WERI-Rb-1 (cell line): ENCODE results near the gene TM9SF1.
"Not testable (repeated sequence)": the region's sequence is repeated elsewhere in the genome, so short reads cannot be mapped to it uniquely, and the experiment has no call there.

Experiments used
- DNase-seq: peaks from one replicate; pipeline ENCODE4 v3.0.0-alpha.2; 2020
- H3K27ac ChIP-seq: fragments of 250-450 bp; sonication (Bioruptor Pico); 2 replicates; pipeline ENCODE4 v1.5.1; 2020; ENCODE audit warnings: mild to moderate bottlenecking, moderate library complexity
- H3K27me3 ChIP-seq: fragments of 250-450 bp; sonication (Bioruptor Pico); 2 replicates; pipeline ENCODE4 v1.5.1; 2021; ENCODE audit warnings: mild to moderate bottlenecking, low read depth, moderate library complexity; ENCODE audit not compliant: insufficient read depth, severe bottlenecking
- H3K36me3 ChIP-seq: fragments of 250-450 bp; sonication (Bioruptor Pico); 2 replicates; pipeline ENCODE4 v1.5.1; 2020; ENCODE audit warnings: mild to moderate bottlenecking, moderate library complexity
- H3K4me3 ChIP-seq: 2 replicates; pipeline ENCODE4 v1.5.1; 2011; ENCODE audit warnings: low read depth, mild to moderate bottlenecking, control low read depth, low read length
- H3K9me3 ChIP-seq: fragments of 250-450 bp; sonication (Bioruptor Pico); 2 replicates; pipeline ENCODE4 v1.5.1; 2021; ENCODE audit warnings: mild to moderate bottlenecking, moderate library complexity; ENCODE audit not compliant: severe bottlenecking
- CTCF ChIP-seq: IDR thresholded peaks from 2 replicates; pipeline ENCODE4 v1.5.1; 2011; ENCODE audit warnings: low read depth, mild to moderate bottlenecking, control low read depth, inconsistent platforms, low read length

Gene TM9SF1

GRCh38 chr14:24207104-24207551, 11.9 kb upstream of the TM9SF1 start:
- Histone ChIP-seq H3K36me3 (peaks cover 57% of the 10 kb centered on the region), H3K27ac (no peak overlapping the region)
- TF ChIP-seq CTCF = no peak

GRCh38 chr14:24206260-24207103, 11.2 kb upstream of the TM9SF1 start:
- Histone ChIP-seq H3K27ac (no peak overlapping the region), H3K9me3 (peaks cover 8% of the 10 kb centered on the region), H3K4me3 (no peak overlapping the region), H3K27me3 (no peaks in the 10 kb centered on the region), H3K36me3 (peaks cover 61% of the 10 kb centered on the region)
- no peak for TF ChIP-seq CTCF
- no peak for DNase-seq

More at GRCh38 chr14:24207104-24207551, 11.9 kb upstream of the TM9SF1 start:
- DNase-seq = no peak
- H3K27me3 ChIP-seq = no peaks in the 10 kb centered on the region
- H3K4me3 ChIP-seq = no peak overlapping the region
- H3K9me3 ChIP-seq = peaks cover 4% of the 10 kb centered on the region

- Histone ChIP-seq H3K4me3 (no peak overlapping the region), H3K27me3 (no peaks in the 10 kb centered on the region), H3K9me3 (peaks cover 12% of the 10 kb centered on the region), H3K27ac (peak overlapping the region; percentile 40), H3K36me3 (peaks cover 52% of the 10 kb centered on the region)
- no peak for TF ChIP-seq CTCF
- DNase-seq = no peak
Observed at GRCh38 chr14:24204163-24205146, 9.2 kb upstream of the TM9SF1 start.

- not testable (repeated sequence) for H3K4me3 ChIP-seq, H3K27me3 ChIP-seq, DNase-seq
- Histone ChIP-seq H3K9me3 (peaks cover 12% of the 10 kb centered on the region), H3K27ac (peak overlapping the region; percentile 40), H3K36me3 (peaks cover 48% of the 10 kb centered on the region)
Observed at GRCh38 chr14:24203249-24203886, 8.1 kb upstream of the TM9SF1 start.

GRCh38 chr14:24202538-24202937, 7.3 kb upstream of the TM9SF1 start:
- H3K27me3 ChIP-seq, H3K27ac ChIP-seq, H3K4me3 ChIP-seq, DNase-seq: not testable (repeated sequence)
- Histone ChIP-seq H3K9me3 (peaks cover 12% of the 10 kb centered on the region), H3K36me3 (peaks cover 40% of the 10 kb centered on the region)

- no peak for TF ChIP-seq CTCF
- H3K4me3 ChIP-seq = no peak overlapping the region
- no peak overlapping the region for H3K27ac ChIP-seq
- peaks cover 27% of the 10 kb centered on the region for H3K36me3 ChIP-seq
- DNase-seq = no peak
- no peaks in the 10 kb centered on the region for H3K27me3 ChIP-seq
- H3K9me3 ChIP-seq = peaks cover 12% of the 10 kb centered on the region
Observed at GRCh38 chr14:24198814-24199524, 3.7 kb upstream of the TM9SF1 start.
